OCI-LY3 (cell line): Measurements from ENCODE around the gene CABLES1.
"Not testable (repeated sequence)": the region's sequence is repeated elsewhere in the genome, so short reads cannot be mapped to it uniquely, and the experiment has no call there.

Source experiments
- H2AFZ ChIP-seq: fragments of 200-600, 300-600 bp; shearing (Covaris generic); 2 replicates; pipeline ENCODE4 v1.6.0; 2014; ENCODE audit warnings: antibody characterized with exemption, low read depth, low read length
- H3K27ac ChIP-seq: fragments of 200-600, 300-600 bp; sonication (generic); 2 replicates; pipeline ENCODE4 v1.5.1; 2014; ENCODE audit warnings: mild to moderate bottlenecking, low read length, moderate library complexity, mixed read lengths
- H3K27me3 ChIP-seq: fragments of 200-600, 300-600 bp; sonication (generic); 2 replicates; pipeline ENCODE4 v1.6.1; 2014; ENCODE audit warnings: low read depth, low read length, mixed read lengths
- H3K36me3 ChIP-seq: fragments of 200-600, 300-600 bp; sonication (generic); replicated peaks from 2 replicates; pipeline ENCODE3; 2014; ENCODE audit warnings: low read depth, low read length, mixed read lengths
- H3K4me1 ChIP-seq: fragments of 300-600, 200-600 bp; sonication (generic); 2 replicates; pipeline ENCODE4 v1.6.1; 2014; ENCODE audit warnings: low read length, mixed read lengths
- H3K4me2 ChIP-seq: fragments of 200-600, 300-600 bp; sonication (generic); 2 replicates; pipeline ENCODE4 v1.6.1; 2014; ENCODE audit warnings: low read length, mixed read lengths
- H3K4me3 ChIP-seq: fragments of 300-600, 200-600 bp; sonication (generic); 2 replicates; pipeline ENCODE4 v1.5.1; 2014; ENCODE audit warnings: antibody characterized with exemption, mild to moderate bottlenecking, low read length, moderate library complexity
- H3K79me2 ChIP-seq: fragments of 300-600, 200-600 bp; shearing (Covaris generic); 2 replicates; pipeline ENCODE4 v1.6.1; 2014; ENCODE audit warnings: mild to moderate bottlenecking, low read length, mixed read lengths
- H3K9ac ChIP-seq: fragments of 300-600, 200-600 bp; shearing (Covaris generic); 2 replicates; pipeline ENCODE4 v1.6.0; 2014; ENCODE audit warnings: mild to moderate bottlenecking, low read length, moderate library complexity
- H3K9me3 ChIP-seq: fragments of 200-600, 300-600 bp; shearing (Covaris generic); 2 replicates; pipeline ENCODE4 v1.6.1; 2014; ENCODE audit warnings: low read length, mixed read lengths; ENCODE audit not compliant: insufficient read depth
- H4K20me1 ChIP-seq: fragments of 200-600, 300-600 bp; sonication (generic); 2 replicates; pipeline ENCODE4 v1.6.1; 2016; ENCODE audit warnings: low read length, mixed read lengths; ENCODE audit not compliant: insufficient read depth
- EZH2phosphoT487 ChIP-seq: fragments of 200-600 bp; shearing (Covaris generic); IDR thresholded peaks from 2 replicates; pipeline ENCODE4 v1.6.1; 2018; ENCODE audit warnings: antibody characterized with exemption, mixed run types, low read depth
- TF ChIP-seq, protein P1 (sequence below): fragments of 200-600, 300-600 bp; sonication (generic); IDR thresholded peaks from 2 replicates; pipeline ENCODE4 v1.5.1; 2014; ENCODE audit warnings: antibody characterized with exemption, low read length, low read depth

Gene CABLES1

GRCh38 chr18:23134780-23135549 lies at the start of gene CABLES1:
Gene CABLES1, plus strand, starts transcription at chr18:23135485. Its CDS starts 278 bp downstream, at chr18:23135763.
- H3K79me2 ChIP-seq, result peaks cover 43% of the 10 kb centered on the region
- TF ChIP-seq, protein P1, sequence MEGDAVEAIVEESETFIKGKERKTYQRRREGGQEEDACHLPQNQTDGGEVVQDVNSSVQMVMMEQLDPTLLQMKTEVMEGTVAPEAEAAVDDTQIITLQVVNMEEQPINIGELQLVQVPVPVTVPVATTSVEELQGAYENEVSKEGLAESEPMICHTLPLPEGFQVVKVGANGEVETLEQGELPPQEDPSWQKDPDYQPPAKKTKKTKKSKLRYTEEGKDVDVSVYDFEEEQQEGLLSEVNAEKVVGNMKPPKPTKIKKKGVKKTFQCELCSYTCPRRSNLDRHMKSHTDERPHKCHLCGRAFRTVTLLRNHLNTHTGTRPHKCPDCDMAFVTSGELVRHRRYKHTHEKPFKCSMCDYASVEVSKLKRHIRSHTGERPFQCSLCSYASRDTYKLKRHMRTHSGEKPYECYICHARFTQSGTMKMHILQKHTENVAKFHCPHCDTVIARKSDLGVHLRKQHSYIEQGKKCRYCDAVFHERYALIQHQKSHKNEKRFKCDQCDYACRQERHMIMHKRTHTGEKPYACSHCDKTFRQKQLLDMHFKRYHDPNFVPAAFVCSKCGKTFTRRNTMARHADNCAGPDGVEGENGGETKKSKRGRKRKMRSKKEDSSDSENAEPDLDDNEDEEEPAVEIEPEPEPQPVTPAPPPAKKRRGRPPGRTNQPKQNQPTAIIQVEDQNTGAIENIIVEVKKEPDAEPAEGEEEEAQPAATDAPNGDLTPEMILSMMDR, result no peak
- TF ChIP-seq EZH2phosphoT487, result no peak
- peak within 1 kb of the TSS; percentile 71 for H3K9ac ChIP-seq
- peak within 1 kb of the TSS; percentile 96 for H3K4me2 ChIP-seq
- no peaks in the 10 kb centered on the region for H3K9me3 ChIP-seq
- H4K20me1 ChIP-seq, result peaks cover 15% of the 10 kb centered on the region
- peaks cover 47% of the 10 kb centered on the region for H3K4me1 ChIP-seq
- peak within 1 kb of the TSS; percentile 77 for H3K4me3 ChIP-seq
- H2AFZ ChIP-seq, result peak within 1 kb of the TSS; percentile 21; the same call in 1 of the 2 replicates
- H3K27me3 ChIP-seq, result peaks cover 2% of the 10 kb centered on the region; the same call in 1 of the 2 replicates
- H3K27ac ChIP-seq, result peak within 1 kb of the TSS; percentile 93
- peaks cover 19% of the 10 kb centered on the region for H3K36me3 ChIP-seq

DNA sequence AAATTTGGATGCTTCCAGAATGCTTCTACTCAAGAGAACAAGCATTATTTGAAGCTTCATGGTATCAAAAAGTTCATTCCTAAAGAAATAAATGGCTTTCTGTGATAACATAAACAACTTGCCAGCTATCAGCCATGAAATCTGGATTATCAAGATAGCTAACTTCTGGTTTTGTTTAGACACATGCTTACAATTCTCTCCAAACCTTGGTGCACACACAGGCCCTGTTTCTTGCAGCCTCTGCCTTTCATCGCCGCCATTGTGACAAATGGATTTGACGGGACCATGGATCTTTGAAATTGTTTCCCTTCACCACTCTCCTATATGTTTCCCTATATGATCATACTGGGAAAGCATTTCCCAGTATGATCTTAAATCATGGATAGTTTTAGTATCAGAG lies 47.9 kb upstream of the CABLES1 start:
- Histone ChIP-seq H2AFZ (no peak overlapping the region), H4K20me1 (no peaks in the 10 kb centered on the region), H3K9me3 (no peaks in the 10 kb centered on the region), H3K4me2 (no peak overlapping the region), H3K79me2 (no peaks in the 10 kb centered on the region), H3K27ac (no peak overlapping the region), H3K9ac (no peak overlapping the region), H3K4me1 (peaks cover 19% of the 10 kb centered on the region), H3K4me3 (no peak overlapping the region), H3K36me3 (no peaks in the 10 kb centered on the region), H3K27me3 (no peaks in the 10 kb centered on the region)
- TF ChIP-seq, protein P1, result no peak
- no peak for TF ChIP-seq EZH2phosphoT487

GRCh38 chr18:23088310-23088709 lies 47.0 kb upstream of the CABLES1 start:
- H3K27ac ChIP-seq, result no peak overlapping the region
- H3K4me3 ChIP-seq, result no peak overlapping the region
- H3K4me2 ChIP-seq, result no peak overlapping the region
- TF ChIP-seq EZH2phosphoT487, result no peak
- TF ChIP-seq, protein P1, result no peak
- no peak overlapping the region for H2AFZ ChIP-seq
- no peak overlapping the region for H3K9ac ChIP-seq
- H3K9me3 ChIP-seq, result no peaks in the 10 kb centered on the region
- no peaks in the 10 kb centered on the region for H3K27me3 ChIP-seq
- no peaks in the 10 kb centered on the region for H3K36me3 ChIP-seq
- H4K20me1 ChIP-seq, result no peaks in the 10 kb centered on the region
- H3K79me2 ChIP-seq, result no peaks in the 10 kb centered on the region
- peaks cover 21% of the 10 kb centered on the region for H3K4me1 ChIP-seq

- not testable (repeated sequence) for H3K79me2 ChIP-seq, H3K27me3 ChIP-seq, H2AFZ ChIP-seq, H4K20me1 ChIP-seq, H3K36me3 ChIP-seq, H3K4me3 ChIP-seq, H3K9me3 ChIP-seq
- peak overlapping the region; percentile 20; the same call in 1 of the 2 replicates for H3K9ac ChIP-seq
- H3K27ac ChIP-seq, result peak overlapping the region; percentile 78
- peaks cover 21% of the 10 kb centered on the region for H3K4me1 ChIP-seq
- H3K4me2 ChIP-seq, result peak overlapping the region; percentile 33
Measured at GRCh38 chr18:23091017-23091993, 44.0 kb upstream of the CABLES1 start.
